GM12874 (cell line): ENCODE data around the gene MTMR4.
A peak's percentile ranks its signal among the peaks of the same experiment; 100 is the strongest.

Experiments
- TF ChIP-seq, protein P1 (sequence below): IDR thresholded peaks from 2 replicates; pipeline ENCODE4 v1.5.1; 2011; ENCODE audit warnings: low read depth, mild to moderate bottlenecking, control low read depth, low read length, moderate library complexity; ENCODE audit not compliant: insufficient read depth

Gene MTMR4

DNA sequence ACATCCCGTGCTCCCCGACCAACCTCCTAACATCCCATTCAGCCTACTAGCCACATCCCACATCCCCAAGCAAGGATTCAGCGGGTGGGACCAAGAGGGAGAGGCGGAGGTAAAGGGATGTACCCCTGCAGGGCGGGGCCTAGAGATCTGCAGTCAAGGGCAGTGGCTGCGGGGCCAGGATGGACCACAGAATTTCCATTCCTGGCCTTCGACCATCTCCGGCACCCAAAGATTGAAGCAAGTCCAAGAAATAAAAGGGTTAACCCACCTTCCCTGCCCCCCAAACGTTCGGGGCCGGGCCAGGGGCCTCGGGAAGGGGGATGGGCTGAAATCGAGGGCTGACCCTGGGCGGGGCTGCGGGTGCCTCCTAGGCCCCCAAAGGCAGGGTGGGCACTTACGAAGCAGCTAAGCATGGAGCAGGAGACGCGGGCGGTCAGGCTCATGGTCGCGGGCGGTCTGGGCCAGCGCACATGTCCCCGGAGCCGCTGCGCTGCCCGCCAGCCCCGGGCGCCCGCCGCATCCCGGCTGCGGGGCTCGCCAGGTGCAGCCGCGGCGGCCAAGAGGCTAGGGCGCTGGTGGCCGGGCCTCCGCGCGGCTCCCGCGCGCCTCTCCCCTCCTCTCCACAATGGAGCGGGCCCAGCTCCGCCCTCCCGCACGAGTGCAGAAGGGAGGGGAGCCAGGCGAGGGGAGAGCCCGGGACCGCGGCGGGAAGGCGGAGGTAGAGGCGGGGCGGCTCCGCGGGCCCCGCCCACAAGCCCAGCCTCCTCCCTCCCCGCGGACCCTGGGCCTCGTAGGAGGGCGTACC, at the start of gene MTMR4:
Gene MTMR4, minus strand, starts transcription at position 674 of the 805 bp plus-strand sequence. Its CDS starts 231 bp downstream, at position 443.
- TF ChIP-seq, protein P1, sequence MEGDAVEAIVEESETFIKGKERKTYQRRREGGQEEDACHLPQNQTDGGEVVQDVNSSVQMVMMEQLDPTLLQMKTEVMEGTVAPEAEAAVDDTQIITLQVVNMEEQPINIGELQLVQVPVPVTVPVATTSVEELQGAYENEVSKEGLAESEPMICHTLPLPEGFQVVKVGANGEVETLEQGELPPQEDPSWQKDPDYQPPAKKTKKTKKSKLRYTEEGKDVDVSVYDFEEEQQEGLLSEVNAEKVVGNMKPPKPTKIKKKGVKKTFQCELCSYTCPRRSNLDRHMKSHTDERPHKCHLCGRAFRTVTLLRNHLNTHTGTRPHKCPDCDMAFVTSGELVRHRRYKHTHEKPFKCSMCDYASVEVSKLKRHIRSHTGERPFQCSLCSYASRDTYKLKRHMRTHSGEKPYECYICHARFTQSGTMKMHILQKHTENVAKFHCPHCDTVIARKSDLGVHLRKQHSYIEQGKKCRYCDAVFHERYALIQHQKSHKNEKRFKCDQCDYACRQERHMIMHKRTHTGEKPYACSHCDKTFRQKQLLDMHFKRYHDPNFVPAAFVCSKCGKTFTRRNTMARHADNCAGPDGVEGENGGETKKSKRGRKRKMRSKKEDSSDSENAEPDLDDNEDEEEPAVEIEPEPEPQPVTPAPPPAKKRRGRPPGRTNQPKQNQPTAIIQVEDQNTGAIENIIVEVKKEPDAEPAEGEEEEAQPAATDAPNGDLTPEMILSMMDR, result no peak

GRCh38 chr17:58560511-58560910, 46.1 kb upstream of the MTMR4 start:
- TF ChIP-seq, protein P1, result no peak

DNA sequence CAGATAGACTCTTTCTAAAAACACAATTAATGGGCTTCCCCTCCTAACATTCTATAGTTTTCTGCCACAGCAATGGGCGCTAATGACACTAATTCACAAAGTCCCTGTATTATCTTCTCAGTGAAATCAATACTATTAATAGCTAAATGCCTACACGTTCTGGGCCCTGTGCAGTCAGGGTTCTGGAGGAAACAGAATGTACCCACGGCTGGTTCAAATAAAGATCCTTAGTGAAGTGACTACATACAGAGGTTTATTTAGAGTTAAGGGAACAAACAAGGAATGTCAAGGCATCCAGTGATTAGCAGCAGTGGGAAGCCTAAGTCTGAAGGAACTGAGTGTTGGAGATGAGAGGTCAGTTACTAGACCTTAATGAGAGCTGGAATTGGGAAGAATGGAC, 43.5 kb upstream of the MTMR4 start:
- TF ChIP-seq, protein P1, result no peak

DNA sequence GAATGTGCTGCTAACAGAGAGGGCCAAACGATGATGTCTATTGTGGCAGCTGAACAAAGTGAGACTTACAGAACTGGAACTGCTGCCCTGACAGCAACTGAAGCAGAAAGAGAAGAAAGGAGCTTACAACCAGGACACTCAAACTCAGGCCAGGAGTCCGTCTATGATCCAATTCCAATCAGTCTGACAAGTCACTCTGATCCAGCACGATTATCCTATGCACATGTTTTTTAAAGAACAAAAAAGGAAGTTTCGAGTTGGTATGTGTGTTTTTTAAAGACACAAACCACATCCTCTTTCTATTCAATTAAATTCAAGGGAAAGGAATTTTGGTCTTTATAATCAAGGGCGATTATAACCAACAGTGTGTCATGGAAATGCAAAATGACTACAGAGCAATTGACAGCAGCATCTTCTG, 42.4 kb upstream of the MTMR4 start:
- TF ChIP-seq, protein P1, result no peak

GRCh38 chr17:58541249-58541648, 26.8 kb upstream of the MTMR4 start:
- TF ChIP-seq, protein P1, result peak; percentile 56

GRCh38 chr17:58539698-58540097, 25.3 kb upstream of the MTMR4 start:
- TF ChIP-seq, protein P1, result no peak

- TF ChIP-seq, protein P1, result no peak
These were observed 24.5 kb upstream of the MTMR4 start for GRCh38 chr17:58538811-58539409.
